H1 (cell line): ENCODE results near the gene C19orf85. TPM values are rescaled to one million over a fixed set of nuclear protein-coding genes. Genes with fewer than 3 reads are reported as not detected.

ENCODE experiments used
- CTCF ChIA-PET: fragments of 300-600 bp; sonication (Branson Sonifier 250); formaldehyde crosslinking; loops from one replicate; lab custom pipeline; 2021; ENCODE audit not compliant: partially characterized antibody; lab: Charles Lee
- POLR2A ChIA-PET: fragments of 300-600 bp; sonication (Branson Sonifier 250); formaldehyde crosslinking; loops from one replicate; lab custom pipeline; 2021; ENCODE audit warnings: inconsistent platforms; ENCODE audit not compliant: partially characterized antibody; lab: Charles Lee
- DNase-seq, 2 experiments: peaks; one replicate each; pipeline versions ENCODE4 v3.0.0 to v3.0.0-alpha.2; 2010 to 2022; ENCODE audit warnings: low spot score in 2 of 2, low read depth in 1 of 2, mixed read lengths in 1 of 2
- FAIRE-seq: peaks from 2 replicates; lab custom pipeline; 2011; peaks lifted over from hg19 to GRCh38; lab: Jason Lieb, UNC
- H2AFZ ChIP-seq: 2 replicates; pipeline ENCODE4 v1.8.1; 2012; ENCODE audit warnings: low read length, inconsistent platforms
- H2AK5ac ChIP-seq: 2 replicates; pipeline ENCODE4 v1.6.1; 2013; ENCODE audit warnings: low read depth, low read length
- H2BK120ac ChIP-seq: replicated peaks from 2 replicates; pipeline ENCODE3; 2013; ENCODE audit warnings: low read depth, low read length, inconsistent platforms
- H2BK12ac ChIP-seq: 2 replicates; pipeline ENCODE4 v1.6.1; 2013; ENCODE audit warnings: low read depth, low read length
- H2BK15ac ChIP-seq: 2 replicates; pipeline ENCODE4 v1.6.1; 2013; ENCODE audit warnings: low read length
- H2BK20ac ChIP-seq: 2 replicates; pipeline ENCODE4 v1.6.1; 2013; ENCODE audit warnings: low read length
- H2BK5ac ChIP-seq: 2 replicates; pipeline ENCODE4 v1.6.1; 2013; ENCODE audit warnings: low read depth, low read length
- H3K14ac ChIP-seq: 2 replicates; pipeline ENCODE4 v1.6.1; 2013; ENCODE audit warnings: inconsistent platforms; ENCODE audit not compliant: insufficient read length
- H3K18ac ChIP-seq: 2 replicates; pipeline ENCODE4 v1.6.1; 2013; ENCODE audit warnings: low read length; ENCODE audit errors: extremely low read depth
- H3K23ac ChIP-seq: 2 replicates; pipeline ENCODE4 v1.6.1; 2013; ENCODE audit warnings: inconsistent platforms; ENCODE audit not compliant: insufficient read length
- H3K23me2 ChIP-seq: 2 replicates; pipeline ENCODE4 v1.6.1; 2013; ENCODE audit warnings: low read depth, low read length
- H3K27ac ChIP-seq: 2 replicates; pipeline ENCODE4 v1.6.1; 2011; ENCODE audit warnings: low read depth, low read length, inconsistent platforms
- H3K27me3 ChIP-seq, 4 experiments: replicated peaks in 1 of 4; 1 replicate in 1 of 4; 2 replicates in 3 of 4; pipeline versions ENCODE4 v1.6.1 to v1.8.1; 2011 to 2013; ENCODE audit warnings: low read length in 3 of 4, mild to moderate bottlenecking in 3 of 4, inconsistent platforms in 2 of 4, mixed read lengths in 2 of 4, moderate library complexity in 1 of 4; ENCODE audit not compliant: control insufficient read depth in 3 of 4, insufficient read depth in 3 of 4; ENCODE audit errors: extremely low read depth in 1 of 4
- H3K36me3 ChIP-seq, 4 experiments: 2 replicates each; pipeline versions ENCODE4 v1.6.1 to v1.8.1; 2011 to 2013; ENCODE audit warnings: mild to moderate bottlenecking in 4 of 4, low read length in 3 of 4, moderate library complexity in 2 of 4, control low read depth in 1 of 4, inconsistent platforms in 1 of 4; ENCODE audit not compliant: insufficient read depth in 4 of 4, control insufficient read depth in 2 of 4
- H3K4ac ChIP-seq: replicated peaks from 2 replicates; pipeline ENCODE3; 2013; ENCODE audit warnings: low read length, low read depth, mixed read lengths, inconsistent platforms; ENCODE audit not compliant: insufficient read length
- H3K4me1 ChIP-seq, 4 experiments: replicated peaks in 1 of 4; 1 replicate in 1 of 4; 2 replicates in 3 of 4; pipeline versions ENCODE4 v1.6.1 to v1.8.1; 2011 to 2013; ENCODE audit warnings: low read length in 3 of 4, inconsistent platforms in 2 of 4, mixed read lengths in 1 of 4; ENCODE audit not compliant: insufficient read depth in 4 of 4, control insufficient read depth in 3 of 4
- H3K4me2 ChIP-seq, 2 experiments: 2 replicates each; pipeline versions ENCODE4 v1.6.1 to v1.8.1; 2011 to 2013; ENCODE audit warnings: low read depth in 2 of 2, low read length in 2 of 2, control low read depth in 1 of 2, inconsistent platforms in 1 of 2, mild to moderate bottlenecking in 1 of 2; ENCODE audit not compliant: insufficient read depth in 1 of 2
- H3K4me3 ChIP-seq, 4 experiments: fragments of 200-600, 300-600 bp in 1 of 4; sonication (generic), shearing (Covaris generic), sonication (Bioruptor Twin) in 1 of 4; 2 replicates each; pipeline versions ENCODE4 v1.5.1 to v1.8.1; 2011 to 2016; ENCODE audit warnings: low read length in 4 of 4, low read depth in 3 of 4, control low read depth in 2 of 4, inconsistent platforms in 2 of 4, mild to moderate bottlenecking in 2 of 4, mixed read lengths in 1 of 4, moderate library complexity in 1 of 4; ENCODE audit not compliant: insufficient read depth in 2 of 4; ENCODE audit errors: extremely low read depth in 1 of 4
- H3K56ac ChIP-seq: replicated peaks from 2 replicates; pipeline ENCODE3; 2013; ENCODE audit warnings: low read depth, mild to moderate bottlenecking, mixed read lengths, low read length, inconsistent platforms; ENCODE audit not compliant: insufficient read length
- H3K79me1 ChIP-seq: 2 replicates; pipeline ENCODE4 v1.6.1; 2013; ENCODE audit warnings: low read depth, low read length, control low read depth
- H3K79me2 ChIP-seq, 2 experiments: 2 replicates each; pipeline versions ENCODE4 v1.6.1 to v1.8.1; 2012 to 2013; ENCODE audit warnings: low read length in 2 of 2, mild to moderate bottlenecking in 2 of 2, inconsistent platforms in 1 of 2; ENCODE audit not compliant: insufficient read depth in 2 of 2, control insufficient read depth in 1 of 2
- H3K9ac ChIP-seq, 4 experiments: replicated peaks in 1 of 4; 1 replicate in 1 of 4; 2 replicates in 3 of 4; pipeline versions ENCODE4 v1.6.1 to v1.8.1; 2011 to 2013; ENCODE audit warnings: low read depth in 3 of 4, low read length in 3 of 4, control low read depth in 2 of 4, mild to moderate bottlenecking in 2 of 4, moderate library complexity in 2 of 4, inconsistent platforms in 1 of 4; ENCODE audit errors: extremely low read depth in 1 of 4
- H3K9me3 ChIP-seq, 2 experiments: 2 replicates each; pipeline versions ENCODE4 v1.6.1 to v1.8.1; 2012 to 2013; ENCODE audit warnings: mild to moderate bottlenecking in 2 of 2, moderate library complexity in 2 of 2, control low read depth in 1 of 2, inconsistent platforms in 1 of 2, low read depth in 1 of 2, low read length in 1 of 2, mixed read lengths in 1 of 2; ENCODE audit not compliant: insufficient read depth in 2 of 2
- H4K20me1 ChIP-seq, 2 experiments: replicated peaks in 1 of 2; 2 replicates each; pipeline versions ENCODE3 to v1.8.1; 2011 to 2013; ENCODE audit warnings: inconsistent platforms in 2 of 2, low read length in 2 of 2, mild to moderate bottlenecking in 1 of 2; ENCODE audit not compliant: insufficient read depth in 2 of 2, control insufficient read depth in 1 of 2
- H4K5ac ChIP-seq: 2 replicates; pipeline ENCODE4 v1.6.1; 2013; ENCODE audit warnings: low read length, low read depth, mixed read lengths, inconsistent platforms; ENCODE audit not compliant: insufficient read length
- H4K8ac ChIP-seq: 2 replicates; pipeline ENCODE4 v1.8.0; 2013; ENCODE audit warnings: mild to moderate bottlenecking, moderate library complexity, low read length, inconsistent platforms; ENCODE audit not compliant: insufficient read depth; ENCODE audit errors: extremely low read depth
- H4K91ac ChIP-seq: replicated peaks from 2 replicates; pipeline ENCODE3; 2013; ENCODE audit warnings: low read length, mixed read lengths, inconsistent platforms; ENCODE audit not compliant: insufficient read length
- HDAC6 ChIP-seq: IDR thresholded peaks from one replicate; pipeline ENCODE4 v1.7.1; 2012; ENCODE audit warnings: low read depth, mild to moderate bottlenecking, inconsistent platforms, low read length, moderate library complexity
- KDM1A ChIP-seq: fragments of 200-600, 300-600 bp; sonication (generic); IDR thresholded peaks from 2 replicates; pipeline ENCODE4 v1.7.1; 2016; ENCODE audit warnings: mild to moderate bottlenecking, low read length, borderline replicate concordance
- KDM4A ChIP-seq: IDR thresholded peaks from one replicate; pipeline ENCODE4 v1.7.1; 2012; ENCODE audit warnings: low read depth, mild to moderate bottlenecking, moderate library complexity, low read length, inconsistent platforms; ENCODE audit not compliant: severe bottlenecking
- SIX5 ChIP-seq: IDR thresholded peaks from 2 replicates; pipeline ENCODE4 v1.6.1; 2011; ENCODE audit warnings: mild to moderate bottlenecking, low read depth, low read length
- YY1 ChIP-seq: IDR thresholded peaks from 2 replicates; pipeline ENCODE4 v1.6.1; 2011; ENCODE audit warnings: low read depth, mild to moderate bottlenecking, low read length
- WGBS, 2 experiments: shearing (Covaris generic) in 1 of 2; methylation state at CpG; one replicate each; pipeline versions ENCODE4 v1.1.6 to v1.1.7; 2013 to 2015; ENCODE audit warnings: low lambda C conversion rate in 2 of 2, mixed read lengths in 2 of 2, inconsistent platforms in 1 of 2, low coverage in 1 of 2, missing lambda C conversion rate in 1 of 2; ENCODE audit not compliant: insufficient replicate concordance in 2 of 2, insufficient coverage in 1 of 2, insufficient read length in 1 of 2; ENCODE audit errors: extremely low coverage in 1 of 2, missing lambda C conversion rate in 1 of 2; 5-methylcytosine and 5-hydroxymethylcytosine counted together
- polyA plus RNA-seq, 7 experiments: library from polyadenylated mRNA; depleted of rRNA in 3 of 7; stranded (reverse) in 5 of 7; unstranded in 2 of 7; fragments of >200 nt in 5 of 7; fragments of 200-250 nt in 2 of 7; gene quantifications; 1 replicate in 5 of 7; 2 replicates in 1 of 7; 4 replicates in 1 of 7; pipeline versions ENCODE4 v1.2.1 to v1.2.3, GENCODE V29; 2011 to 2013; ENCODE audit warnings: missing spikeins in 2 of 7, mixed read lengths in 2 of 7
- total RNA-seq: library from RNA; stranded (reverse); fragmentation: NEBNext Ultra II Directional; extraction: Animal tissue kit (Norgen Biotek cat#: 25700); gene quantifications from 2 replicates; pipeline ENCODE4 v1.2.1, GENCODE V29; 2021

C19orf85 gene
- total and polyA plus RNA-seq, 2 of the 8 experiments (the other 6 are each of a cell fraction or from before 2014, with no cell fraction given): 2.2 to 3.2 TPM

DNA sequence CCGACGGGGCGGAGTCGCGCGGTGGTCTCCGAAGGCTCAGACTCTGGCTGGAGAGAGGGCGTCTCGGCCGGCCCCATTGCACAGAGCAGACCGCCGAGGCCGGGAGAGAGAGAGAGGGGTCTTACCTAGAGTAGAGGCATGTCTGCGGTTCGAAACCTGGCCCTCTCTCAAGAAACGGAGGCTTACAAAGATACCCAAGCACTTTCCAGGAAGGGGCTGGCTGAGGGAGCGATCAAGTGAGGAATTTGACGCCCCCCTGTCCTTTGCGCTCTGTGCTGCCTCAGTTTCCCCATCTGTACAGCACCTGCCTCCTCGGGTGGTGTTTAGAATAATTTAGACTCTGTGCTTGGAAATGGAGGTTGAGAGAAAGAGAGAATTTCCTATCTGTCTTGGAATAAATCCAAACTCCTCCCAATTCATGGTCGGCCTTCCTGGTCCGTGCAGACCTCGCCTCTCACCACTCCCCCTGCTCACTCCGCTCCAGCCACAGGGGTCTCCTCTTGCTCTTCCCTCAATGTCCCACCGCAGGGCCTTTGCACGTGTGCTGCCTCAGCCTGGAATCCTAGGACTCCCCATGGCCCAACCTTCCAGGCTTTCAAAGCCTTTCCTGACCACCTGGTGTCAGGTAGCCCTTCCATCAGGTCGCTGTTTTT is 2.5 kb downstream of the C19orf85 start:
- POLR2A ChIA-PET: interaction anchor here (0.9 to 2.9 kb wide), 7 partner anchors 9 to 55 kb away, joined by 3 to 8 read pairs (median 3); partner anchors contain the start of genes NAT14, UBE2S and ZNF628
- Histone ChIP-seq H3K79me1 (peaks cover 9% of the 10 kb centered on the region), H2BK5ac (no peak overlapping the region), H3K27ac (no peak overlapping the region; the same call in 1 of the 2 replicates), H3K9ac (peak overlapping the region in 2 of 4 experiments; percentile 2 to 8; a peak in 1 of 7 replicates), H3K4me2 (peak overlapping the region; percentile 60 to 64), H3K14ac (no peak overlapping the region), H3K79me2 (peaks cover 0 to 13% of the 10 kb centered on the region in 2 experiments; a peak in 2 of 4 replicates), H2BK20ac (no peak overlapping the region), H2BK12ac (no peak overlapping the region), H3K23ac (no peak overlapping the region), H3K18ac (peak overlapping the region; percentile 78; the same call in 1 of the 2 replicates), H2BK120ac (no peak overlapping the region), H2AFZ (no peak overlapping the region), H3K56ac (no peak overlapping the region), H2AK5ac (no peak overlapping the region), H3K4me1 (peaks cover 3 to 25% (median 16%) of the 10 kb centered on the region in 4 experiments), H4K20me1 (no peaks in the 10 kb centered on the region), H2BK15ac (no peak overlapping the region), H4K5ac (peak overlapping the region; percentile 20), H3K23me2 (peaks cover 1% of the 10 kb centered on the region; the same call in 1 of the 2 replicates), H3K36me3 (no peaks in the 10 kb centered on the region), H3K4me3 (peak overlapping the region; percentile 15 to 50 (median 30); a peak in 7 of 8 replicates), H4K91ac (no peak overlapping the region), H3K9me3 (no peaks in the 10 kb centered on the region), H3K27me3 (no peaks in the 10 kb centered on the region; a peak in 1 of 7 replicates), H3K4ac (peak overlapping the region; percentile 40), H4K8ac (no peak overlapping the region; the same call in 1 of the 2 replicates)
- DNase-seq: no peak
- no peak for TF ChIP-seq HDAC6
- 0 out of 2 replicates have a peak, but pooled peaks have one; percentile 3 for TF ChIP-seq YY1
- no peak for TF ChIP-seq SIX5
- TF ChIP-seq KDM1A: peak; percentile 80; the same call in 1 of the 2 replicates
- no peak for TF ChIP-seq KDM4A
- WGBS, 2 experiments: 33% methylated on average over 26 of the region's 27 CpGs; no CpG with 5 or more reads in 1 of the 2 experiments
- CTCF ChIA-PET: interaction anchor here (0.7 to 1.4 kb wide), 6 partner anchors 9 to 172 kb away, joined by 3 to 6 read pairs (median 4); no protein-coding TSS in a partner anchor
- no peak for FAIRE-seq
